ENCODE measurements around the gene RNF8.
"Not testable (repeated sequence)": the region's sequence is repeated elsewhere in the genome, so short reads cannot be mapped to it uniquely, and the experiment has no call there.

RNF8 gene

GRCh38 chr6:37399795-37400490 lies 46.2 kb downstream of the RNF8 start:
- Histone ChIP-seq H3K27ac (ENCODE audit: low read length) (no peak overlapping the region), H3K9ac (ENCODE audit: low read length) (no peak overlapping the region), H3F3A (ENCODE audit: insufficient read depth, low read length) (no peaks in the 10 kb centered on the region), H3K9me2 (replicated peaks; ENCODE audit: insufficient read depth, low read length) (no peaks in the 10 kb centered on the region), H3K9me3 (replicated peaks; ENCODE audit: insufficient read depth, low read length) (no peaks in the 10 kb centered on the region), H3K79me2 (ENCODE audit: low read length) (no peaks in the 10 kb centered on the region), H3K36me3 (replicated peaks; ENCODE audit: insufficient read depth, low read length) (no peaks in the 10 kb centered on the region), H3K27me3 (replicated peaks; ENCODE audit: insufficient read depth, low read length) (no peaks in the 10 kb centered on the region), H2AFZ (ENCODE audit: low read length) (no peak overlapping the region), H3K4me3 (ENCODE audit: low read length) (no peak overlapping the region), H3K4me2 (ENCODE audit: low read depth, low read length) (no peak overlapping the region), H4K20me1 (ENCODE audit: insufficient read depth, low read length) (no peaks in the 10 kb centered on the region), H3K4me1 (ENCODE audit: low read length) (no peaks in the 10 kb centered on the region)
- DNase-seq = no peak
- TF ChIP-seq CTCF (IDR thresholded peaks at IDR 0.05; ENCODE audit: low read length) (no peak), EZH2 (optimal IDR thresholded peaks at IDR 0.05; ENCODE audit: low read depth, low read length) (no peak), EZH2phosphoT487 (IDR thresholded peaks at IDR 0.05; ENCODE audit: low read length) (no peak)

GRCh38 chr6:37401658-37402057 lies 47.9 kb downstream of the RNF8 start:
- H3F3A ChIP-seq (ENCODE audit: insufficient read depth, low read length); H3K79me2 ChIP-seq (ENCODE audit: low read length); H3K27ac ChIP-seq (ENCODE audit: low read length); H3K9me3 ChIP-seq (replicated peaks; ENCODE audit: insufficient read depth, low read length); H4K20me1 ChIP-seq (ENCODE audit: insufficient read depth, low read length); H3K4me1 ChIP-seq (ENCODE audit: low read length); H3K36me3 ChIP-seq (replicated peaks; ENCODE audit: insufficient read depth, low read length); H3K9ac ChIP-seq (ENCODE audit: low read length); H3K4me2 ChIP-seq (ENCODE audit: low read depth, low read length); H3K27me3 ChIP-seq (replicated peaks; ENCODE audit: insufficient read depth, low read length); H3K9me2 ChIP-seq (replicated peaks; ENCODE audit: insufficient read depth, low read length); DNase-seq; H3K4me3 ChIP-seq (ENCODE audit: low read length); H2AFZ ChIP-seq (ENCODE audit: low read length): not testable (repeated sequence)

GRCh38 chr6:37406726-37407341 lies 53.1 kb downstream of the RNF8 start:
- Histone ChIP-seq H3K27ac (ENCODE audit: low read length) (no peak overlapping the region), H2AFZ (ENCODE audit: low read length) (no peak overlapping the region), H3K9me2 (replicated peaks; ENCODE audit: insufficient read depth, low read length) (no peaks in the 10 kb centered on the region), H3K27me3 (replicated peaks; ENCODE audit: insufficient read depth, low read length) (no peaks in the 10 kb centered on the region), H3K36me3 (replicated peaks; ENCODE audit: insufficient read depth, low read length) (no peaks in the 10 kb centered on the region), H4K20me1 (ENCODE audit: insufficient read depth, low read length) (no peaks in the 10 kb centered on the region), H3K9me3 (replicated peaks; ENCODE audit: insufficient read depth, low read length) (no peaks in the 10 kb centered on the region), H3K4me2 (ENCODE audit: low read depth, low read length) (no peak overlapping the region), H3K9ac (ENCODE audit: low read length) (no peak overlapping the region), H3K4me3 (ENCODE audit: low read length) (no peak overlapping the region), H3K79me2 (ENCODE audit: low read length) (no peaks in the 10 kb centered on the region), H3K4me1 (ENCODE audit: low read length) (no peaks in the 10 kb centered on the region), H3F3A (ENCODE audit: insufficient read depth, low read length) (no peaks in the 10 kb centered on the region)
- no peak for DNase-seq
- TF ChIP-seq EZH2phosphoT487 (IDR thresholded peaks at IDR 0.05; ENCODE audit: low read length) (no peak), CTCF (IDR thresholded peaks at IDR 0.05; ENCODE audit: low read length) (no peak), EZH2 (optimal IDR thresholded peaks at IDR 0.05; ENCODE audit: low read depth, low read length) (no peak)

- H3F3A ChIP-seq (ENCODE audit: insufficient read depth, low read length) = no peaks in the 10 kb centered on the region
- H3K9me3 ChIP-seq (replicated peaks; ENCODE audit: insufficient read depth, low read length) = no peaks in the 10 kb centered on the region
- no peak overlapping the region for H2AFZ ChIP-seq (ENCODE audit: low read length)
- H3K9ac ChIP-seq (ENCODE audit: low read length) = no peak overlapping the region
- H3K9me2 ChIP-seq (replicated peaks; ENCODE audit: insufficient read depth, low read length) = no peaks in the 10 kb centered on the region
- no peak overlapping the region for H3K4me3 ChIP-seq (ENCODE audit: low read length)
- TF ChIP-seq CTCF (IDR thresholded peaks at IDR 0.05; ENCODE audit: low read length) (no peak), EZH2phosphoT487 (IDR thresholded peaks at IDR 0.05; ENCODE audit: low read length) (no peak), EZH2 (optimal IDR thresholded peaks at IDR 0.05; ENCODE audit: low read depth, low read length) (no peak)
- H3K27ac ChIP-seq (ENCODE audit: low read length) = no peak overlapping the region
- DNase-seq = no peak
- H3K4me1 ChIP-seq (ENCODE audit: low read length) = no peaks in the 10 kb centered on the region
- H3K4me2 ChIP-seq (ENCODE audit: low read depth, low read length) = no peak overlapping the region
- no peaks in the 10 kb centered on the region for H3K27me3 ChIP-seq (replicated peaks; ENCODE audit: insufficient read depth, low read length)
- H4K20me1 ChIP-seq (ENCODE audit: insufficient read depth, low read length) = no peaks in the 10 kb centered on the region
- no peaks in the 10 kb centered on the region for H3K79me2 ChIP-seq (ENCODE audit: low read length)
- H3K36me3 ChIP-seq (replicated peaks; ENCODE audit: insufficient read depth, low read length) = no peaks in the 10 kb centered on the region
Measured at GRCh38 chr6:37407948-37408347, 54.2 kb downstream of the RNF8 start.
